Epithelial cell of proximal tubule (primary cell): ENCODE measurements around the gene B4GALNT2. TPM values are rescaled to one million over a fixed set of nuclear protein-coding genes. Genes with fewer than 3 reads are reported as not detected.
A peak's percentile ranks its signal among the peaks of the same experiment; 100 is the strongest.

Experiments used
- DNase-seq: peaks from one replicate; pipeline ENCODE4 v3.0.0-alpha.2; 2011; ENCODE audit warnings: low read depth
- H3K4me3 ChIP-seq: 2 replicates; pipeline ENCODE4 v1.5.1; 2011; ENCODE audit warnings: low read depth, mild to moderate bottlenecking, low read length
- CTCF ChIP-seq: conservative IDR thresholded peaks from 2 replicates; pipeline ENCODE4 v1.5.1; 2012; ENCODE audit warnings: low read depth, mild to moderate bottlenecking, low read length
- total RNA-seq: library from RNA; depleted of rRNA; stranded (reverse); fragments of >200 nt; gene quantifications from 2 replicates; pipeline ENCODE4 v1.2.3, GENCODE V29; 2015

Gene B4GALNT2
- total RNA-seq, 1 donor from 2014 or later = 1.6 TPM

GRCh38 chr17:49193513-49194296 is 61.1 kb downstream of the B4GALNT2 start:
- TF ChIP-seq CTCF = no peak
- DNase-seq = peak; percentile 97
- peak overlapping the region; percentile 69 for H3K4me3 ChIP-seq

- H3K4me3 ChIP-seq = no peak overlapping the region
Measured at GRCh38 chr17:49194297-49194607, 61.7 kb downstream of the B4GALNT2 start.

GRCh38 chr17:49195751-49196150 is 63.2 kb downstream of the B4GALNT2 start:
- H3K4me3 ChIP-seq = no peak overlapping the region
- DNase-seq = no peak
- TF ChIP-seq CTCF = no peak

More at GRCh38 chr17:49194297-49194607, 61.7 kb downstream of the B4GALNT2 start:
- no peak for TF ChIP-seq CTCF
- no peak for DNase-seq

GRCh38 chr17:49196520-49196919 is 64.0 kb downstream of the B4GALNT2 start:
- no peak overlapping the region for H3K4me3 ChIP-seq
- no peak for DNase-seq
- TF ChIP-seq CTCF = no peak

GRCh38 chr17:49197346-49197998 is 64.9 kb downstream of the B4GALNT2 start:
- no peak for TF ChIP-seq CTCF
- DNase-seq = no peak
- no peak overlapping the region for H3K4me3 ChIP-seq

- no peak overlapping the region for H3K4me3 ChIP-seq
- no peak for TF ChIP-seq CTCF
- no peak for DNase-seq
Measured at GRCh38 chr17:49198211-49198610, 65.6 kb downstream of the B4GALNT2 start.
